ENCODE results near the gene DDX50. TPM values are rescaled to one million over a fixed set of nuclear protein-coding genes. Genes with fewer than 3 reads are reported as not detected.

Gene DDX50
- total RNA-seq, 1 donor from 2014 or later: 51.1 TPM

- Mint-ChIP-seq H3K27me3 (ENCODE audit: low read depth) (no peaks in the 10 kb centered on the region), H3K4me3 (no peak overlapping the region), H3K4me1 (peaks cover 6% of the 10 kb centered on the region), H3K27ac (no peak overlapping the region), H3K36me3 (no peaks in the 10 kb centered on the region), H3K9me3 (no peaks in the 10 kb centered on the region)
- no peak for DNase-seq (ENCODE audit: low spot score in 2 of 2, unreplicated experiment in 2 of 2)
- no peak for TF ChIP-seq CTCF (IDR thresholded peaks at IDR 0.05; ENCODE audit: unreplicated experiment)
Measured at GRCh38 chr10:68895041-68895440, 6.1 kb upstream of the DDX50 start.

- H3K27me3 Mint-ChIP-seq (ENCODE audit: low read depth): no peaks in the 10 kb centered on the region
- H3K27ac Mint-ChIP-seq: no peak overlapping the region
Measured at GRCh38 chr10:68897336-68897741, 3.8 kb upstream of the DDX50 start.

GRCh38 chr10:68899186-68899745, 1.8 kb upstream of the DDX50 start:
- Mint-ChIP-seq H3K4me1 (peaks cover 28% of the 10 kb centered on the region), H3K27me3 (ENCODE audit: low read depth) (no peaks in the 10 kb centered on the region), H3K4me3 (peak overlapping the region; percentile 1), H3K36me3 (peaks cover 2% of the 10 kb centered on the region), H3K9me3 (no peaks in the 10 kb centered on the region), H3K27ac (peak overlapping the region; percentile 99)
- DNase-seq (ENCODE audit: low spot score in 2 of 2, unreplicated experiment in 2 of 2): no peak
- TF ChIP-seq CTCF (IDR thresholded peaks at IDR 0.05; ENCODE audit: unreplicated experiment): no peak

More at GRCh38 chr10:68897336-68897741, 3.8 kb upstream of the DDX50 start:
- Mint-ChIP-seq H3K4me3 (no peak overlapping the region), H3K9me3 (no peaks in the 10 kb centered on the region), H3K36me3 (no peaks in the 10 kb centered on the region), H3K4me1 (peaks cover 19% of the 10 kb centered on the region)
- no peak for TF ChIP-seq CTCF (IDR thresholded peaks at IDR 0.05; ENCODE audit: unreplicated experiment)
- DNase-seq (ENCODE audit: low spot score in 2 of 2, unreplicated experiment in 2 of 2): peak in 1 of 2 experiments; percentile 44

- H3K36me3 Mint-ChIP-seq: peaks cover 3% of the 10 kb centered on the region
- H3K27ac Mint-ChIP-seq: peak overlapping the region; percentile 99
- no peak for DNase-seq (ENCODE audit: low spot score in 2 of 2, unreplicated experiment in 2 of 2)
- H3K9me3 Mint-ChIP-seq: no peaks in the 10 kb centered on the region
- TF ChIP-seq CTCF (IDR thresholded peaks at IDR 0.05; ENCODE audit: unreplicated experiment): no peak
- H3K4me1 Mint-ChIP-seq: peaks cover 29% of the 10 kb centered on the region
- no peaks in the 10 kb centered on the region for H3K27me3 Mint-ChIP-seq (ENCODE audit: low read depth)
- peak overlapping the region; percentile 98 for H3K4me3 Mint-ChIP-seq
Measured at GRCh38 chr10:68900427-68901104, 549 bp upstream of the DDX50 start.

GRCh38 chr10:68902382-68902781, 1.3 kb downstream of the DDX50 start:
- Mint-ChIP-seq H3K4me3 (peak overlapping the region; percentile 98), H3K4me1 (peaks cover 29% of the 10 kb centered on the region), H3K9me3 (no peaks in the 10 kb centered on the region), H3K36me3 (peaks cover 11% of the 10 kb centered on the region), H3K27me3 (ENCODE audit: low read depth) (no peaks in the 10 kb centered on the region), H3K27ac (peak overlapping the region; percentile 84)
- no peak for DNase-seq (ENCODE audit: low spot score in 2 of 2, unreplicated experiment in 2 of 2)
- TF ChIP-seq CTCF (IDR thresholded peaks at IDR 0.05; ENCODE audit: unreplicated experiment): no peak

Measured in mesothelial cell of epicardium (in vitro differentiated cells).